DND-41 (cell line): ENCODE measurements around the gene TBX6.

Source experiments
- EZH2 ChIP-seq: IDR thresholded peaks from 3 replicates; pipeline ENCODE4 v1.6.1; 2012; ENCODE audit warnings: borderline replicate concordance, low read depth, mild to moderate bottlenecking, moderate library complexity, low read length, inconsistent platforms; ENCODE audit not compliant: severe bottlenecking
- TF ChIP-seq, protein P1 (sequence below): IDR thresholded peaks from 2 replicates; pipeline ENCODE4 v1.5.1; 2012; ENCODE audit warnings: borderline replicate concordance, low read length, moderate library complexity, mild to moderate bottlenecking; ENCODE audit not compliant: poor library complexity, severe bottlenecking; ENCODE audit errors: extremely low read depth

DNA sequence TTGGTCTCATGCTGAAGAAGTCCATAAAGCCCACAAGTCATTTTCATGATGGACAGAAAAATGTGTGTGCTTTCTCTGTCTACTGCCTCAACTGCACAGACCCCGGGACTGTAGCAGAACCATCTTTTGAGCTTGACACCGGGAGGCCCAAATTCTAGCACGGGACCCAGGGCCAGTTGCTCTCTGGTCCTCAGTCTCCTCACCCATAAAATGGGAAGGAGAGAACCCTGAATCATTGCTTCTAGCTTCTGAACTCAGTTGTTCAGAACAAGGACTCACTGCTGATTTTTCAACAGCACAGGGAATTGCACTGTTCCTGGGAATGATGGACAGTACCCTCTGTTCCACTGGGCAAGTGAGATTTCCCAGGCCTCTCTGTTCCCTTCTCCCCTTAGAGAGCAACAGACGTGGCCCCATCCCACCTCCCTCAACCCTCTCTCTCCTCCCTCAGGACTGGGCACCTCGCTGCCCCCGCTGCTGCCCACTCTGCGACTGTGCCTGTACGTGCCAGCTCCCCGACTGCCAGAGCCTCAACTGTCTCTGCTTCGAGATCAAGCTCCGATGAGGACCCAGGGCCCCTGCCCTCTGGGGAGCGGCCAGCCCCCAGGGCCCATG, 28.3 kb downstream of the TBX6 start:
- TF ChIP-seq EZH2: no peak
- TF ChIP-seq, protein P1, sequence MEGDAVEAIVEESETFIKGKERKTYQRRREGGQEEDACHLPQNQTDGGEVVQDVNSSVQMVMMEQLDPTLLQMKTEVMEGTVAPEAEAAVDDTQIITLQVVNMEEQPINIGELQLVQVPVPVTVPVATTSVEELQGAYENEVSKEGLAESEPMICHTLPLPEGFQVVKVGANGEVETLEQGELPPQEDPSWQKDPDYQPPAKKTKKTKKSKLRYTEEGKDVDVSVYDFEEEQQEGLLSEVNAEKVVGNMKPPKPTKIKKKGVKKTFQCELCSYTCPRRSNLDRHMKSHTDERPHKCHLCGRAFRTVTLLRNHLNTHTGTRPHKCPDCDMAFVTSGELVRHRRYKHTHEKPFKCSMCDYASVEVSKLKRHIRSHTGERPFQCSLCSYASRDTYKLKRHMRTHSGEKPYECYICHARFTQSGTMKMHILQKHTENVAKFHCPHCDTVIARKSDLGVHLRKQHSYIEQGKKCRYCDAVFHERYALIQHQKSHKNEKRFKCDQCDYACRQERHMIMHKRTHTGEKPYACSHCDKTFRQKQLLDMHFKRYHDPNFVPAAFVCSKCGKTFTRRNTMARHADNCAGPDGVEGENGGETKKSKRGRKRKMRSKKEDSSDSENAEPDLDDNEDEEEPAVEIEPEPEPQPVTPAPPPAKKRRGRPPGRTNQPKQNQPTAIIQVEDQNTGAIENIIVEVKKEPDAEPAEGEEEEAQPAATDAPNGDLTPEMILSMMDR: no peak
